SKM-1 treated with dmso at 0.1 percent for 144 hours (cell line): ENCODE measurements around the gene ZGPAT.
"Not testable (repeated sequence)": the region's sequence is repeated elsewhere in the genome, so short reads cannot be mapped to it uniquely, and the experiment has no call there.

Experiments
- DNase-seq: peaks from one replicate; lab custom pipeline; 2025; ENCODE audit not compliant: unreplicated experiment; lab: John Stamatoyannopoulos, UW

Gene ZGPAT

GRCh38 chr20:63707558-63708300 lies at the start of gene ZGPAT, which contains the start of gene ARFRP1:
TSS of gene ZGPAT (plus strand) at chr20:63708039. CDS start at chr20:63708581, 542 bp downstream.
TSS of gene ARFRP1 (minus strand) at chr20:63707976. CDS start at chr20:63707091, 885 bp downstream.
- DNase-seq = peak; percentile 84

- DNase-seq = no peak
Measured at GRCh38 chr20:63658749-63659187, 49.1 kb upstream of the ZGPAT start.

- no peak for DNase-seq
Measured at GRCh38 chr20:63659370-63659769, 48.5 kb upstream of the ZGPAT start.

GRCh38 chr20:63660174-63660573 lies 47.7 kb upstream of the ZGPAT start:
- not testable (repeated sequence) for DNase-seq

GRCh38 chr20:63660622-63661021 lies 47.2 kb upstream of the ZGPAT start:
- DNase-seq = no peak

GRCh38 chr20:63661108-63661507 lies 46.7 kb upstream of the ZGPAT start:
- no peak for DNase-seq

- DNase-seq = no peak
Measured at GRCh38 chr20:63661959-63662812, 45.7 kb upstream of the ZGPAT start.

GRCh38 chr20:63662813-63663189 lies 45.0 kb upstream of the ZGPAT start:
- DNase-seq = no peak

GRCh38 chr20:63663332-63664066 lies 44.3 kb upstream of the ZGPAT start:
- no peak for DNase-seq

GRCh38 chr20:63664143-63664851 lies 43.5 kb upstream of the ZGPAT start:
- no peak for DNase-seq

GRCh38 chr20:63664861-63665594 lies 42.8 kb upstream of the ZGPAT start:
- DNase-seq = no peak

- DNase-seq = no peak
Measured at GRCh38 chr20:63665708-63666107, 42.1 kb upstream of the ZGPAT start.

- DNase-seq = no peak
Measured at GRCh38 chr20:63667858-63668257, 40.0 kb upstream of the ZGPAT start.

GRCh38 chr20:63668351-63668750 lies 39.5 kb upstream of the ZGPAT start:
- no peak for DNase-seq

GRCh38 chr20:63671695-63672094 lies 36.1 kb upstream of the ZGPAT start:
- not testable (repeated sequence) for DNase-seq

- DNase-seq = no peak
Measured at GRCh38 chr20:63672666-63673065, 35.2 kb upstream of the ZGPAT start.

- DNase-seq = no peak
Measured at GRCh38 chr20:63673951-63674350, 33.9 kb upstream of the ZGPAT start.

- DNase-seq = no peak
Measured at GRCh38 chr20:63675681-63676368, 32.0 kb upstream of the ZGPAT start.

- no peak for DNase-seq
Measured at GRCh38 chr20:63678071-63678470, 29.8 kb upstream of the ZGPAT start.
